Measurements from ENCODE around the gene LY6G6D.
A peak's percentile ranks its signal among the peaks of the same experiment; 100 is the strongest.

The LY6G6D gene

DNA sequence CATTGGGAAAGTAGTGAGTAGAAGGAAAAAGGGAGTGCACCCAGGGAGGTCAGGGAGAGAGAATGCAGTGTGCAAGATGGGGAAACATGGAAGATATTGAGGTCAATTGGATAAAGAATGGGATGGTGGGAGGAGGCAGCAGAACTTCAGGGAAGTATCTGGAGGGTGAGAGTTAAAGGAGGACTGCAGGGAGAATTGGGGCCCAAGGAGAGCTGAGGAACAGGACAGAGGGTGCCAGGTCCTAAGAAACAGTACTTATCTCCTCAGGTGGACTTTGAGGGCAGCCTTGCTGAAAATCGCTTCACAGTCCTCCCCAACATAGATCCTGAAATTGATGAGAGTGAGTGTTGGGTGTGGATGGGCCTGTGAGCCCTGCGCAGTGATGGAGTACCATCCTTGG, 43.1 kb downstream of the LY6G6D start:
- no peak for ATAC-seq
- Mint-ChIP-seq H3K27me3 (no peaks in the 10 kb centered on the region), H3K4me1 (peaks cover 14% of the 10 kb centered on the region), H3K4me3 (no peak overlapping the region), H3K27ac (no peak overlapping the region), H3K9me3 (no peaks in the 10 kb centered on the region)
- no peak for DNase-seq

- no peak for ATAC-seq
- DNase-seq, result no peak
- H3K4me3 Mint-ChIP-seq, result no peak overlapping the region
- H3K27ac Mint-ChIP-seq, result peak overlapping the region in 1 of 2 donors; percentile 19
- H3K27me3 Mint-ChIP-seq, result no peaks in the 10 kb centered on the region
- H3K9me3 Mint-ChIP-seq, result no peaks in the 10 kb centered on the region
- H3K4me1 Mint-ChIP-seq, result peaks cover 19% of the 10 kb centered on the region
Observed at GRCh38 chr6:31760790-31761189, 45.6 kb downstream of the LY6G6D start.

DNA sequence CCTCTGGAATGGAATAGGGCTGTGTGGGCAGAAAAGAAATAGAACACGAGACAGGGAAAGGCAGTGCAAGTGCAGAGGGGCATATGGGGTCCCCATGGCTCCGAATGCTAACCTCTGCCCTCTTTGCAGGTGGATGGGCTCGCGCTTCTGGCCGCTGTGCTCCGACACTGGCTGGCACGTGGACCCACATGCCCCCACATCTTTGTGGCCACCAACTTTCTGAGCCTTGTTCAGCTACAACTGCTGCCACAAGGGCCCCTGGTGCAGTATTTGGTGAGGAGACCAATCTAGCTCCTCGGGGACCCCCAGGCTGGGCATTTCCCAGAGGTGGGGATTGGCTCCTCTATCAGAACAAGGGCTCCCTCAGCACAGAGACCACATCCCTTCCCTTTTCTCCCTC, 46.2 kb downstream of the LY6G6D start:
- H3K4me1 Mint-ChIP-seq, result peaks cover 19% of the 10 kb centered on the region
- ATAC-seq (no peak), DNase-seq (no peak)
- no peaks in the 10 kb centered on the region for H3K9me3 Mint-ChIP-seq
- no peak overlapping the region for H3K4me3 Mint-ChIP-seq
- H3K27me3 Mint-ChIP-seq, result no peaks in the 10 kb centered on the region
- no peak overlapping the region for H3K27ac Mint-ChIP-seq

DNA sequence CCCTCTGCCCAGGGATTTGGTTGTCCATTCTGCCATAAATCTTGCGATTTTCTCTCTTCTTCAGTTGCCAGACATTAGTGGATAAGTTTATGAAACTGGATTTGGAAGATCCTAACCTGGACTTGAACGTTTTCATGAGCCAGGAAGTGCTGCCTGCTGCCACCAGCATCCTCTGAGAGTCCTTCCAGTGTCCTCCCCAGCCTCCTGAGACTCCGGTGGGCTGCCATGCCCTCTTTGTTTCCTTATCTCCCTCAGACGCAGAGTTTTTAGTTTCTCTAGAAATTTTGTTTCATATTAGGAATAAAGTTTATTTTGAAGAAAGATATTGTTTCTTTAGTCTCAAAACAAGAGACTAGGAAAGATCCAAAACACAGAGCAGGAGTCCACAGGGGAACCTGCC, 47.2 kb downstream of the LY6G6D start, which contains the start of gene SAPCD1:
Gene SAPCD1 (plus strand): TSS at position 301 of the 400 bp plus-strand sequence. CDS start 399 bp downstream, outside the sequence.
- Mint-ChIP-seq H3K4me1 (peaks cover 19% of the 10 kb centered on the region), H3K9me3 (no peaks in the 10 kb centered on the region), H3K27ac (peak within 1 kb of the TSS in 1 of 2 donors; percentile 85), H3K27me3 (no peaks in the 10 kb centered on the region), H3K4me3 (no peak within 1 kb of the TSS)
- DNase-seq, result no peak
- ATAC-seq, result no peak

GRCh38 chr6:31762878-31763618, 47.9 kb downstream of the LY6G6D start:
- H3K27me3 Mint-ChIP-seq, result no peaks in the 10 kb centered on the region
- H3K4me1 Mint-ChIP-seq, result peaks cover 17% of the 10 kb centered on the region
- no peak for ATAC-seq
- H3K27ac Mint-ChIP-seq, result no peak overlapping the region
- DNase-seq, result no peak
- no peaks in the 10 kb centered on the region for H3K9me3 Mint-ChIP-seq
- H3K4me3 Mint-ChIP-seq, result no peak overlapping the region

GRCh38 chr6:31763619-31763940, 48.4 kb downstream of the LY6G6D start:
- Mint-ChIP-seq H3K27me3 (no peaks in the 10 kb centered on the region), H3K4me1 (peaks cover 14% of the 10 kb centered on the region), H3K27ac (peak overlapping the region in 1 of 2 donors; percentile 3), H3K9me3 (no peaks in the 10 kb centered on the region), H3K4me3 (no peak overlapping the region)
- ATAC-seq, result no peak
- DNase-seq, result no peak

DNA sequence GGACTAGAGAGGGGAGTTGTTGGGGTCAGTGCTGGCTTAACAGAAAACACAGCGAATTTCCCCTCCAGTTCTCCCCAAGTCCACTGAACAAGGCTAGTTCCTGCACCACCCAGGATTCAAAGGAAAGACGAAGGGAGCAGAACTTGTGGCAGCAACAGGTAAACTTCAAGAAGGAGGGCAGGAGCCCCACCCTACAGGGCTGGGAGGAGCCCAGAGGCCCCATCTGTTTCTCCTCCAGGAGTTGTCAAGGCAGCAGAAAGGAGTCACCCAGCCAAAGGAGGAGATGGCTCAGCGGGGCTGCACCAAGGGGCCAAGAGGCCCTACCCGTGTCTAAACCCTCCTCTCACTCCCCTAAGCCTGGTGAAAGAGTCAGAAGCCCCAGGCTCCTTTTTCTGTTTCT, 49.0 kb downstream of the LY6G6D start:
- Mint-ChIP-seq H3K9me3 (no peaks in the 10 kb centered on the region), H3K27ac (no peak overlapping the region), H3K4me3 (no peak overlapping the region), H3K27me3 (no peaks in the 10 kb centered on the region), H3K4me1 (peaks cover 15% of the 10 kb centered on the region)
- ATAC-seq, result no peak
- DNase-seq, result no peak

DNA sequence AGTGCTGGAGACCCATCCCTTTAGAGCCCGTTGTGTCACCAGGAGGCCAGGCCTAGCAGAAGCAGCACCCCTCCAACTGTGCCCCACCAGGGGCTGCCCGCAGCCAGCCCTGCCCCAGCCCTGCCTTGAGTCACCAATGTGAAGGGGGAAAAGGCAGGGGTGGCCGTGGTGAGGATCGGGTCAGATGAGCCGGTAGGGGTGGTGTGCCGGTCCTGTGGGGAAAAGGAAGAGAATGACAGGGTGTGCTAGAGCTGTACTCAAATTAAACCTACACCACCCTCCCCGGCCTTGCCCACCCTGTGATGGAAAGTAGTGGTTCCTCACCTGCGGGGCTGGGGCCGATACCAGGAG, 50.4 kb downstream of the LY6G6D start:
- Mint-ChIP-seq H3K27ac (no peak overlapping the region), H3K4me1 (peaks cover 23% of the 10 kb centered on the region), H3K4me3 (no peak overlapping the region), H3K27me3 (no peaks in the 10 kb centered on the region), H3K9me3 (no peaks in the 10 kb centered on the region)
- no peak for ATAC-seq
- no peak for DNase-seq

- Mint-ChIP-seq H3K27me3 (no peaks in the 10 kb centered on the region), H3K4me3 (no peak overlapping the region), H3K27ac (no peak overlapping the region), H3K4me1 (peaks cover 18% of the 10 kb centered on the region), H3K9me3 (no peaks in the 10 kb centered on the region)
- ATAC-seq (no peak), DNase-seq (no peak)
Observed at GRCh38 chr6:31765910-31766794, 51.0 kb downstream of the LY6G6D start.

- Mint-ChIP-seq H3K27me3 (no peaks in the 10 kb centered on the region), H3K4me3 (no peak overlapping the region), H3K9me3 (no peaks in the 10 kb centered on the region), H3K4me1 (peaks cover 24% of the 10 kb centered on the region), H3K27ac (peak overlapping the region in 1 of 2 donors; percentile 23)
- no peak for ATAC-seq
- no peak for DNase-seq
Observed at GRCh38 chr6:31767096-31767645, 52.0 kb downstream of the LY6G6D start.
